Raji (cell line): Measurements from ENCODE around the gene RCL1.

ENCODE experiments used
- POLR2A ChIP-seq: IDR thresholded peaks from 2 replicates; pipeline ENCODE4 v1.6.1; 2011; ENCODE audit warnings: low read depth, low read length, control low read depth; ENCODE audit not compliant: insufficient read depth

The RCL1 gene

DNA sequence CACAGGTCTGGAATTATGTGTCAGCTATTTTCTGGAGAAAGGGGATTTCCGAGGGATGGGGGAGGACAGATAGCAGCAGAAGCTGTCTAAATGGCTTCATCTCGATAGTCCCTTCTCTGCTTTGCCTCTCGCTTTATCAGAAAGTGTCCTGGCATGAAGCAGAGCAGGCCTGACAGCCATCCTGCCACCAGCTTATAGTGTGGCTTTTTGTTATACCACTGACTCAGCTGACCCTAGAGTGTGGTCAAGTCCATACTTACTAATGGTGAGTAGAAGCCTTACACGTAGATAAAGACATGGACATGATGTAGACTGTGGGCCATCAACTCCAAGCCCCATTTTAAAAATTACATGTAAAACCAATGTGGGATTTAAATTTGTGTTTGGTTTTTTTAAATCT lies 50.0 kb downstream of the RCL1 start:
- TF ChIP-seq POLR2A, result no peak

DNA sequence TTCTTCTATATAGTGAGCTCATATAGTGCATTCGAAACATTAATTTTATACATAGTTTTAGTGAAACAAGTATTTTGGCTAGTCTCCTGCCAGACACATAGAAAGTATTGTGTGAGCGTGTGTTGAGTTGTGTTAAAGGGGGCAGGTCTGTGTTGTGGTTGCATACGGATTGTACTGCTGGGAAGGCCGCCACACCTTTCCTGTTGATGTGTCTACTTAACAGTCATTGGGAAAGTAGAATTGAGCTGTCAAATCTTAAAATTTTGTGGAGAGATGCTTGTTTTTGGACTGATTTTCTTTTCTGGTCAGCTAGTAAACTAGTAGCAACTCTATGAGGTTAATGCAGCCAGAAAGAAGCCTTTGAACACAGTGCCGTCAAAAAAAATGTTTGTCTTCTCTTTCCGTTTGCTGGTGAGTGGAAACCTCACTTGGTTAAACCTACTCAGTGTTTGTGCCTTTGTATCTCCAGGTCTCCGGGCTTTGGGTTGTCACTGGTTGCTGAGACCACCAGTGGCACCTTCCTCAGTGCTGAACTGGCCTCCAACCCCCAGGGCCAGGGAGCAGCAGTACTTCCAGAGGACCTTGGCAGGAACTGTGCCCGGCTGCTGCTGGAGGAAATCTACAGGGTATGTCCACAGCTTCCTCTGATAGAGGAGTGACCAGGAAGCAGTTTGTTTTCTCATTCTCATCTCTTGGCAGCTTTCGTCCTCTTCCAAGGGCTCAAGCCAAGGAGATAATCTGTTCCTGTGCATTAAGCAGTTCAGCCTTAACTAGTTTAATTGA lies 51.5 kb downstream of the RCL1 start:
- TF ChIP-seq POLR2A, result no peak

DNA sequence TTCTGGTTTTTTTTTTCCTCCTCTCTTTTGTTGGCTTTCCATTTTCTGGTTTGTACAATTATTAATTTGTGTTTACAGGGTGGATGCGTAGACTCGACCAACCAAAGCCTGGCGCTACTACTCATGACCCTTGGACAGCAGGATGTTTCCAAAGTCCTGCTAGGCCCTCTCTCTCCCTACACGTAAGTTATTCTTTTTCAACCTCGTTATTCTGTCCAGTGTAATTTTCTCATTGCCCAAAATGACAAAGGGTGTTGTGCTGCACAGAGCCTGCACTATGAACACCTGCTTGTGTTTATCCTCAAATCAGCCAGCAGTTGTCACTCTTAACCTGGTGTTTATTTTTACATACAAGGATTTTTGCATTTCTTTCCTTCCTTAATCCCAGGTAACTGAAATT lies 56.6 kb downstream of the RCL1 start:
- TF ChIP-seq POLR2A, result no peak

DNA sequence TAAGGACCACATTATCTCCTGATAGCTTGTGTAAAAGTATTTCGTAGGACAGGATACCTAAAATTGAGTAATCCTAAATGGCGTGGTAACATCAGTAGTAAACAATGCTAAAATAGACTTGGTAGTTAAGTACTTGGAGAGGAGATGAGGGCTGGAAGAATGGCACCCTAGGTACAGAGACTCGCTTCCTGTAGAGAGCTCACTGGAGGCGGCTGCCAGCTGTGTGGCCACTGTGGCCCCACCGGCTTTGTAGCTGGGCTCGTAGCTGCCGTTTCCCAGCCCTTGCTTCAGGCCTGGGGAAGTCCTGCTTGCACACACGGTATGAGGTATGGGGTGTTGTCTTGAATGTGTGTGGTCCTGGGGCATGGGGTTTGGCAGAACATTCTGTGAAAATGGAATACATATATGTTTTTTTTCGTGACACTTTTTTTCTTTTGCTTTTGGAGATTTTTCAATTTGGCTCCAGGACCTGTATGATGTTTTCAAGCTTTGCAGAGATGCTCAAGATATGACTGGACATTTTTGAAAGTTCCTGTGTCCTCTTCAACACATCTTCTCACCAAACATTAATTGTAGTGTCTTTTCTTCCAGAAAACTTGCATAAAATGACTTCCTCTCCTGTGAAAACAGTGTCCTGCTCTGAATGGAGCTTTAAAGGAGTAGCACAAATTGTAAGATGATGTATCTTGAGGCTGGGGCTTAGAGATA lies 58.0 kb downstream of the RCL1 start:
- TF ChIP-seq POLR2A, result no peak

DNA sequence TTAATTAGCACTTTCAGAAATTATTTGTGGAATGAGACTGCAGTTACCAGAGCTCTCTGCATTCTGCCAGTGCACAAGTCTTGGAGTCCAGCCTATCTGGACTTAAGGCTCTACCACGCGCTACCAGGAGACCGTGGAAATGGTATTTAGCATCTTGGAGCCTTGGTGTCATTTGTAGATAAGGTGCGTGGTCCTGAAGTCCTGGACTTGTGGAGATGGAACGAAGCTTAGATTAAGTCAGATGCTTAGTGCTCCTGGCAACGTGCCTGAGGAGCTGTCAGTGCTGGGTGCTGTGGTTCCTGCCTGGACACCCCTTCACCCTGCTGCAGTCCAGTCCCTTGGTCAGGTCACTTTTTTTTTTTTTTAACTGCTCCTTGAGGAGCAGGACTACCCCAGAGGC lies 59.7 kb downstream of the RCL1 start:
- TF ChIP-seq POLR2A, result no peak

DNA sequence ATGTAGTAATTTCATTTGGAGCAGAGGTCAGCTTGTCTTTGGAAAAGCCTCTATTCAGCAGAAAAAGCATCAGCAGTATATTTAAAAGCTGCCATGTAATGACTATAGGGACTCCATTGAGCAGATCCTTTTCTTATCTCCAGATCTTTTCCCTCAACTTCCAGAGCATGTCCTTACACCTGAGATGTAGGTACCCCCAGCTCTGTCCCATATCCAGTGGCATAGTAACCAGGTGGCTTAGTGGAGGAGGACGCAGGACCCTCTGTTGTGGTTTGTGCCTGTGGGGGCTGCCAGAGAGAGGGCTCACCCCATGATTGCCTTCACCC lies 61.5 kb downstream of the RCL1 start:
- no peak for TF ChIP-seq POLR2A

DNA sequence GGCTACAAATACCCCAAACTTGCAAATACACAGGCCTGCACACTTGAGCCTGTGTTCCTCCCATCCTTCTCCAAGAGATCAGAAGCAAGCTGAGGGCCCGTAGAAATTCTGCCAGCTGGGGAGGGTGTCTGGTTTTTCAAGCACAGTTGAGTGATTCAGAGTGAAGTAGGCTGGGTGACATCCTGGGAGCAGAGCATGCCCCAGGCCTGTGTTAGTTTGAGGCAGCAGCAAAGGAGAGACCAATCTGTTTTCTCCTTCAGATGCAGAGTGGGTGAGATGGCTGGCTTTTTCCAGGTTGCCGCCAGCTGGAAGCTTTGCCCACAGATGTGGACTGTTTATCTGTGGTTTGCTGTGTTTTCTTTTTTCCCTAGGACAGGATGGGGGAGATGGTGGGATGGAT lies 63.1 kb downstream of the RCL1 start:
- TF ChIP-seq POLR2A, result no peak

DNA sequence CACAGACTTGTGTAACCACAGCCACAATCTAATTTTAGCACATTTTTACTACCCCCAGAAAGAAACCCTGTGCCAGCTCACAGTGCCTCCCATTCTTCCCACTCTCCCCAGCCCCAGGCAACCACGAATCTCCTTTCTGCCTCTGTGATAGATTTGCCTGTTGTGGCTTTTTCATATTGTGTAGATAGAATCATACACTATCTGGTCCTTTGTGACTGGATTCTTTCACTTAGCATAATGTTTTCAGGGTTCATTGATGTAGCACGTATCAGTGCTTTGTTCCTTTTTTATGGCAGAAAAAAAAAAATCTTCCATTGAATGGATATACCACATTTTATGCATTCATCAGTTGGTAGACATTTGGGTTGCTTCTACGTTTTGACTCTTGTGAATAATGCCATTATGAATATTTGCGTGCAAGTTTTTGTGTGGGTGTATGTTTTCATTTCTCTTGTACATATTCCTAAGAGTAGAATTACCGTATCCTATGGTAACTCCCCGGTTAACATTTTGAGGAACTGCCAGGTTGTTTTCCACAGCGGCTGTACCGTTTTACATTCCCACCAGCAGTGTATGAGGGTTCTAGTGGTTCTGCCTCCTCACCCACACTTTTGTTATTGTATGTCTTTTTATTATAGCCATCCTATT lies 64.5 kb downstream of the RCL1 start:
- TF ChIP-seq POLR2A, result no peak

DNA sequence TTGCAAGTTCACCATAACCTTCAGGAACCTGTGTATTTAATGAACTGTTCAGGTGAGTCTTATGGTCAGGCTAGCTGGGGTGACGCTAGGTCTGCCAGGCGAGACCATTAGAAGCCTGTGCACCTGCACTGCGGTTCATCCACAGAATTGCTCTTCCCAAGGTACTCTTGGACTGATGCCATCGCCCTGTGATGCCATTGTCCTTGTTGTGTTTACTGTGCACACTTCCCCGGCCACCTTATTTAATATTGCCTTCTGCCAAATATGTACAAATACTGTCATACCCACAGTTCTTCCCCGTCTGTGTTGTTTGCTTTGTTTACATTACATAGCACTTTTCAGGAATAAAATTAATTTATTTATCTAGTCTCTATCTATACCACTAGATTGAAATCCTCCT lies 66.3 kb downstream of the RCL1 start:
- TF ChIP-seq POLR2A, result no peak

DNA sequence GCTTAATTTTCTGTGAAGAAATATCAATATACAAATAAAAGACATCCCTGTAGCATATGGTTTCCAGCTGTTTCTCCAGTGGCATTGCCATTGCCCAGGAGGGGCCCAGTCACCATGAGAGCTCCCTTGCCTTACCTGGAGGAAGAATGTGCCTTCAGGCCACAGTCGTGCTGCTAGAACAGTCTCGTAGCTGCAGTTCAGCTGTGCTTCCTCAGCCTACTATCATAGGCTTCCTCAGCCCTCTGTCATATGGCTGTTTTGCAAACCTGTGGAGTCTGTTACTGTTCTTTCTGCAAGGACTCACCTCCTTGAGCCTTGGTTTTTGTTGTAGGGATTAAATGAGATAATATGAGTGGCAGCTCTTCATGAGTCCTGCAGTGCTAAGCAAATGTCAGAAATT lies 67.6 kb downstream of the RCL1 start:
- TF ChIP-seq POLR2A, result no peak

DNA sequence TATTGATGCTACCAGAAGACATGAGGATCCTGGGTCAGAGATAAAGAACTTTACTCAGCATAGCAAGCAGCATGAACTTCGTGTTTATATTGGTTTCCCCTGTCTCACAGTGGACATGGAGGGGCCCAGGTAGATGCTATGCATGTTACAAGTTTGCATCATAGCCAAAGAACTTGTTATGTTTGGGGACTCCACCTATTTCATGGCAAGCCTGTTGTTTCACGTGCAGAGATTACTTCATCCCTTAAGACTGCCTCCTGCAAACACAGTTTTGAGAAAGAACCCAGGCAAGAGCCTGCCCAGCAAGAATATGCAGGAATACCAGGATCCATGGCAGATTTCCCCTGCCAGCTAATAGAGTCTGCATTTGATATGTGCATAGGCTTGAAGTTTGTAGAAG lies 68.4 kb downstream of the RCL1 start:
- TF ChIP-seq POLR2A, result no peak

DNA sequence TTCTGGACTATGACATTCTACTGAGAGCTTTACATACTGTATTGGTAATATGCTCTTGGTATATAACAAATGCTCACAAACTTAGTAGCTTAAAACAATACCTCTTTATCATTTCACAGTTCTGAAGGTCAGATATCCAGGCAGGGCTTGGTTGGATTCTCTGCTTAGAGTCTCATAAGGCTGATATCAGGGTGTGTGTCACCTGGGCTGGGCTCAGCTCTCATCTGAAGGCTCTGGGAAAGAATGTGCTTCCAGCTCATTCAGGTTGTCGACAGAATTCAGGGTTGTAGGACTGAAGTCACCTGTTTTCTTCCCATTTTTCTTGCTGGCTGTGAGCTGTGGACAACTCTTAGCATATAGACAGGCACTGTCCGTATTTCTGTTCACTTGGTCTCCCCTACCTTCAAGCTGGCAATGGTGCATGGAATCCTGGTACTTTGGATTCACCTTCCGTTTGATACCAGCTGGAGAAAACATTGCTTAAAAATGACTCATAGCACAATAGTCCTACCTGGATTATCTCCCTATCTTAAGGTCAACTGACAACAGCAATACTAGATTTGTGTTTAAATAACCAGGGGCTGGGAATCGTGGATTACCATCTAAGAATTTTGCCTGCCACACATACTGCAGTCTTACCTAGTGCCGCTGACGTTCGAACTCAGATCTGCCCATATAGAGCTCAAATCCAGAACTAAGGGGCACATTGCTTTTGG lies 69.2 kb downstream of the RCL1 start:
- TF ChIP-seq POLR2A, result no peak

DNA sequence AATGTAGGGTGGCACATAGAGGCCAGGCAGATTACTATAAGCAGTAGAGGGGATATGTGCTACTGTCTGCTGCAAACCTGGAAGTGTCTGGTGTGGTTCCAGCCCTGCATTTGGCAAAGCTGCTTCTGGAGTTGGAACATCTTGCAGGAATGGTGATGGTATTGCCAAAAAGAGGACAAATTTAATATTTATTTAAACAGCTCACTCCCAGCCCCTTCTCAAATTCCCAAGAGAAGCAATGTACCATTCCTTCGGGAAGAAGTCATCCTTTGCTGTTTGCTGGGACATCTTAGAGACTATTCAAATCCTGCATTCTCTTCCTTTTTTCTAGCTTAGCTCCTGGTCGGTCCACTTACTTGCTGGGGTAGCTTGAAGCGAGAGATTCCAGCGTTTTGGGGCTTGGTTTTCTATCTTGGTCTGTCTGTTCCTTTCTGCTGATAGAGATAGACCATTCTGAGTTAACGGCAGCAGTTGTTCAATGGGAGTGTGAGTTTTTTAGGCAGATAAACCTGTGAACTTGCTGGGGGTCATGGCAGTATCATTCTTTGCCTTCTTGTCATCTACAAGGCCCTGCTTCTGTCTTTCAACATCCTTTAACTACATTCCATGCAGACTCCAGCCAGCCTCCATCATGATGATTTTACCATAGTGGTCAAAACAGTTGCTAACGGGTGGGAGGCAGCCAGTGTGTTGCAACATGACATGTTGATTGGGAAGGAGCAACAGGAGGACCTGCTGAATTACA lies 69.9 kb downstream of the RCL1 start:
- no peak for TF ChIP-seq POLR2A

DNA sequence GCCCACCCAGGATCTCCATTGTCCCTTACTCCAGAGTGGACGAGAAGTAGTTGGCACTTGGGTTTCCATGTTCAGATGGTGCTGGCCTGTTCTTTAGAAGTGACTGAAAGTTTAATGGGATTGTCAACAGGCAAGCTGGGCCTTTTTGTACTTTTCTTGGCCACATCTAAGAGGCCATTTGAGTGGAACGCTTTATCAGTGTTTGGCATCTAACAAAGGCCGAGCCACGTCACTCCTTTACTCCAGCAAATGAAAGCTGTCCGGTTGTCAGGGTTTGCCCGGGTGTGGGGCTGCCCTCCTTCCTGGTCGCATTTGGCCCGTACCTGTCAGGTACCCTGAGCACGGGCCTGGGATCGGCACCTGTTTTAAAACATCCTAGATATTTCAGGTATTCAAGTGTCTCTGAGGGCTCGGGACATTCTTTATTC lies 71.5 kb downstream of the RCL1 start:
- no peak for TF ChIP-seq POLR2A

DNA sequence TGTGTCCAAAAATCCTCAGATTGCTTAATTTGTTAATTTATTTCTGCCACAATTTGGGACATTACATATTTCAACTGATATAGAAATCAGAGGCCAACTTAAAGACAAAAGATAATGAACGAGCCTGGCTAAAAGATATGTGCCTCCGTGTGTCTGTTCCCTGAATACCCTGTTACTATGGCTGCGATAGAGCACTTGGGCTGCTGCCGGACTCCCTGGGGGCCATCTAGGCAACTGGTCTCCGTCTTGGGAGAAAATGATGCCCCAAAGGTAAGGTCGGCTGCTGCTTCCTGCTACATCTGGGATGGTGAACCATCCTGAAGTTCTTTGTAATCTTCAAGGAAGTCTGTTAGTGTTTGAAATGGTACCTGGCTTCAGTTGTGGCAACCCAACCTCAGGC lies 72.0 kb downstream of the RCL1 start:
- TF ChIP-seq POLR2A, result no peak
